ENCODE data around the gene NAGLU. TPM values are rescaled to one million over a fixed set of nuclear protein-coding genes. Genes with fewer than 3 reads are reported as not detected.

NAGLU gene
- total and polyA plus RNA-seq, 2 of the 13 experiments (the other 11 are each of a cell fraction or from before 2014, with no cell fraction given), result 28.2 to 40.1 TPM

- TF ChIP-seq REPIN1 (CRISPR knock-in tag; IDR thresholded peaks at IDR 0.05; ENCODE audit: borderline replicate concordance, low read depth) (peak; percentile 33; the same call in 1 of the 2 replicates), ZFP91 (CRISPR knock-in tag; IDR thresholded peaks at IDR 0.05; ENCODE audit: borderline replicate concordance) (peak; percentile 32; the same call in 1 of the 2 replicates), SPEN (CRISPR knock-in tag; IDR thresholded peaks at IDR 0.05; ENCODE audit: low read depth) (peak; percentile 85), MYPOP (CRISPR knock-in tag; IDR thresholded peaks at IDR 0.05) (peak; percentile 81; the same call in 1 of the 2 replicates), ZBTB46 (CRISPR knock-in tag; IDR thresholded peaks at IDR 0.05; ENCODE audit: borderline replicate concordance) (no peak), ZNF572 (CRISPR knock-in tag; IDR thresholded peaks at IDR 0.05) (no peak), U2AF1 (optimal IDR thresholded peaks at IDR 0.05; ENCODE audit: low read depth, low read length) (no peak), PHB2 (IDR thresholded peaks at IDR 0.05; ENCODE audit: partially characterized antibody) (no peak), ZNF296 (CRISPR knock-in tag; conservative IDR thresholded peaks at IDR 0.05) (no peak), ZNF816 (CRISPR knock-in tag; IDR thresholded peaks at IDR 0.05; ENCODE audit: borderline replicate concordance) (peak; percentile 74; the same call in 1 of the 2 replicates), ZNF280D (CRISPR knock-in tag; IDR thresholded peaks at IDR 0.05) (peak; percentile 74), DZIP1 (CRISPR knock-in tag; IDR thresholded peaks at IDR 0.05) (peak; percentile 83; the same call in 1 of the 2 replicates), TERF1 (CRISPR knock-in tag; IDR thresholded peaks at IDR 0.05) (0 out of 2 replicates have a peak, but pooled peaks have one; percentile 55), ZC3H4 (CRISPR knock-in tag; IDR thresholded peaks at IDR 0.05; ENCODE audit: borderline replicate concordance) (no peak), ZFP90 (CRISPR knock-in tag; IDR thresholded peaks at IDR 0.05; ENCODE audit: borderline replicate concordance) (no peak; the same call in 1 of the 2 replicates)
Measured at GRCh38 chr17:42541041-42541833, 5.2 kb downstream of the NAGLU start (continued).

All from HepG2 (cell line).